K562 (cell line): Measurements from ENCODE around the gene THEM5. TPM values are rescaled to one million over a fixed set of nuclear protein-coding genes. Genes with fewer than 3 reads are reported as not detected.
A peak's percentile ranks its signal among the peaks of the same experiment; 100 is the strongest.

Source experiments
- ATAC-seq: fragments of 200-7000 bp; cut with Tn5 transposase; 3 replicates; pipeline ENCODE4 v1.9.1; 2020; ENCODE audit warnings: moderate library complexity
- Bru-seq: library from RNA; stranded (reverse); fragments of 400-500 nt; gene quantifications from one replicate; lab custom pipeline; 2021; lab: Mats Ljungman, UMichigan
- BruChase-seq, 2 experiments: library from RNA; stranded (reverse); fragments of 400-500 nt; gene quantifications; one replicate each; lab custom pipeline; 2021; lab: Mats Ljungman, UMichigan
- BruUV-seq: library from RNA; stranded (reverse); fragments of 400-500 nt; replicated peaks from 2 replicates; lab custom pipeline; 2021; lab: Mats Ljungman, UMichigan
- CTCF ChIA-PET: fragments of 300-600 bp; formaldehyde crosslinking; extraction: SDS; loops from one replicate; lab custom pipeline; 2021; ENCODE audit warnings: low intra/inter-chr PET ratio; lab: Yijun Ruan, JAX
- POLR2A ChIA-PET: fragments of 300-600, 350-650 bp; sonication (Branson Sonifier 250); formaldehyde crosslinking; extraction: SDS; loops from one replicate; lab custom pipeline; 2021; ENCODE audit warnings: antibody characterized with exemption, inconsistent platforms; lab: Yijun Ruan, JAX
- DNase-seq, 4 experiments: peaks; one replicate each; pipeline versions ENCODE4 v3.0.0 to v3.0.0-alpha.2; 2011 to 2018; ENCODE audit warnings: low spot score in 3 of 4, mixed read lengths in 3 of 4; ENCODE audit errors: extremely low read depth in 1 of 4
- FAIRE-seq: peaks from 2 replicates; lab custom pipeline; 2011; peaks lifted over from hg19 to GRCh38; lab: Jason Lieb, UNC
- H2AFZ ChIP-seq: 2 replicates; pipeline ENCODE4 v1.6.0; 2011; ENCODE audit warnings: low read depth, low read length, control low read depth, inconsistent platforms
- H3K27ac ChIP-seq: fragments of 200-600 bp; 3 replicates; pipeline ENCODE4 v1.8.0; 2011; ENCODE audit warnings: low read depth, mild to moderate bottlenecking, control low read depth, inconsistent platforms, low read length, moderate library complexity, mixed read lengths; ENCODE audit errors: extremely low read depth
- H3K27me3 ChIP-seq, 2 experiments: fragments of 300-600 bp in 1 of 2; 2 replicates in 1 of 2; 3 replicates in 1 of 2; pipeline versions ENCODE4 v1.6.0 to v1.8.0; 2011; ENCODE audit warnings: inconsistent platforms in 2 of 2, low read length in 2 of 2, mild to moderate bottlenecking in 1 of 2, mixed read lengths in 1 of 2, moderate library complexity in 1 of 2; ENCODE audit not compliant: control insufficient read depth in 2 of 2, insufficient read depth in 2 of 2
- H3K36me3 ChIP-seq: fragments of 300-600 bp; 3 replicates; pipeline ENCODE4 v1.8.0; 2011; ENCODE audit warnings: mild to moderate bottlenecking, low read length, inconsistent platforms; ENCODE audit not compliant: control insufficient read depth, insufficient read depth
- H3K4me1 ChIP-seq, 2 experiments: fragments of 200-600 bp in 1 of 2; replicated peaks in 1 of 2; 2 replicates in 1 of 2; 3 replicates in 1 of 2; pipeline versions ENCODE4 v1.5.1 to v1.8.0; 2011; ENCODE audit warnings: inconsistent platforms in 2 of 2, low read length in 2 of 2, mild to moderate bottlenecking in 1 of 2, mixed read lengths in 1 of 2, moderate library complexity in 1 of 2; ENCODE audit not compliant: control insufficient read depth in 2 of 2, insufficient read depth in 2 of 2
- H3K4me2 ChIP-seq: 2 replicates; pipeline ENCODE4 v1.6.1; 2011; ENCODE audit warnings: low read length, control low read depth, inconsistent platforms, mixed read lengths; ENCODE audit not compliant: insufficient read depth
- H3K4me3 ChIP-seq: fragments of 200-600 bp; sonication (generic), shearing (Covaris generic); 2 replicates; pipeline ENCODE4 v1.5.1; 2016; ENCODE audit warnings: control low read depth, inconsistent platforms
- H3K79me2 ChIP-seq: fragments of 200-600 bp; 3 replicates; pipeline ENCODE4 v1.8.0; 2011; ENCODE audit warnings: low read length, inconsistent platforms; ENCODE audit not compliant: control insufficient read depth, insufficient read depth
- H3K9ac ChIP-seq, 2 experiments: 2 replicates each; pipeline versions ENCODE4 v1.6.0 to v1.6.1; 2011; ENCODE audit warnings: low read depth in 2 of 2, low read length in 2 of 2, control low read depth in 1 of 2, inconsistent platforms in 1 of 2, mild to moderate bottlenecking in 1 of 2, mixed read lengths in 1 of 2; ENCODE audit not compliant: insufficient read depth in 1 of 2
- H3K9me1 ChIP-seq: one replicate; pipeline ENCODE4 v1.6.0; 2011; ENCODE audit warnings: inconsistent platforms, mild to moderate bottlenecking, low read length, moderate library complexity; ENCODE audit not compliant: control insufficient read depth, insufficient read depth
- H3K9me3 ChIP-seq: replicated peaks from 2 replicates; pipeline ENCODE4 v1.5.1; 2011; ENCODE audit warnings: low read depth, low read length, inconsistent platforms; ENCODE audit not compliant: control insufficient read depth, insufficient read depth
- H4K20me1 ChIP-seq: replicated peaks from 2 replicates; pipeline ENCODE4 v1.6.1; 2011; ENCODE audit warnings: low read length, inconsistent platforms, mixed read lengths; ENCODE audit not compliant: control insufficient read depth, insufficient read depth
- CTCF ChIP-seq, 3 experiments: IDR thresholded peaks in 2 of 3; conservative IDR thresholded peaks in 1 of 3; 2 replicates each; pipeline ENCODE4 v1.5.1; 2011 to 2012; ENCODE audit warnings: low read length in 3 of 3, mild to moderate bottlenecking in 3 of 3, control low read depth in 2 of 3, improper control_type of control experiment in 1 of 3, inconsistent platforms in 1 of 3, low read depth in 1 of 3, mixed read lengths in 1 of 3, moderate library complexity in 1 of 3; ENCODE audit not compliant: insufficient read depth in 2 of 3
- KAT8 ChIP-seq: fragments of 450-650 bp; IDR thresholded peaks from 2 replicates; pipeline ENCODE4 v1.6.1; 2016; ENCODE audit warnings: low read depth, mild to moderate bottlenecking
- RAD21 ChIP-seq, 2 experiments: fragments of 250-450 bp in 1 of 2; fragments of 450-650 bp in 1 of 2; sonication (Bioruptor Pico) in 1 of 2; formaldehyde crosslinking in 1 of 2; IDR thresholded peaks in 1 of 2; conservative IDR thresholded peaks in 1 of 2; 2 replicates each; pipeline versions ENCODE4 v1.4.0 to v1.8.0; 2020 to 2022; ENCODE audit warnings: mild to moderate bottlenecking in 2 of 2, moderate library complexity in 1 of 2
- WGBS: fragments of 100-300 bp; shearing (Covaris generic); methylation state at CpG from one replicate; pipeline ENCODE4 v1.1.6; 2016; ENCODE audit warnings: low coverage, mixed read lengths; ENCODE audit not compliant: insufficient coverage; ENCODE audit errors: missing lambda C conversion rate; 5-methylcytosine and 5-hydroxymethylcytosine counted together
- in situ Hi-C: fragments of 300-500 bp; cut with MboI; formaldehyde crosslinking; loops from 4 replicates; pipeline ENCODE4 v1.15.0; 2018; ENCODE audit warnings: inconsistent platforms, mixed read lengths
- intact Hi-C: fragments of 100-400 bp; cut with micrococcal nuclease; formaldehyde crosslinking; loops from 2 replicates; pipeline ENCODE4 v1.14.2; 2022
- long read RNA-seq, 3 experiments: library from polyadenylated mRNA in 2 of 3; library from RNA in 1 of 3; unstranded in 2 of 3; stranded (forward) in 1 of 3; transcript quantifications; one replicate each; pipeline ENCODE4 v2.0.0, GENCODE V29; 2019 to 2022
- polyA minus RNA-seq, 3 experiments: library from RNA; depleted of rRNA, polyadenylated mRNA; stranded (reverse); fragments of >200 nt; gene quantifications; 2 replicates each; pipeline ENCODE4 v1.2.3, GENCODE V29; 2011
- polyA plus RNA-seq, 8 experiments: library from polyadenylated mRNA; depleted of rRNA in 4 of 8; stranded (reverse) in 5 of 8; unstranded in 3 of 8; fragments of >200 nt; fragmentation: Nextera tagmentation in 2 of 8; fragmentation: Illumina TruSeq in 1 of 8; extraction: Ambion mirVana in 2 of 8; extraction: Trizol in 1 of 8; gene quantifications; 2 replicates each; pipeline versions ENCODE4 v1.2.1 to v1.2.3, GENCODE V29; 2011 to 2014; ENCODE audit warnings: inconsistent platforms in 1 of 8, missing spikeins in 1 of 8
- total RNA-seq, 7 experiments: library from RNA; depleted of rRNA in 6 of 7; stranded (reverse); fragments of >200 nt in 6 of 7; fragmentation: Illumina TruSeq in 2 of 7; extraction: Trizol in 2 of 7; gene quantifications; 2 replicates each; pipeline versions ENCODE4 v1.2.1 to v1.2.3, GENCODE V29; 2011 to 2021; ENCODE audit warnings: low replicate concordance in 1 of 7

The THEM5 gene
- not detected in 2 replicates for total RNA-seq (2011; cell fraction: chromatin; rRNA removed; ENCODE audit: low replicate concordance)
- total RNA-seq (2011; cell fraction: nucleolus; rRNA removed): not detected in 2 replicates
- not detected in 2 replicates for total RNA-seq (2011; cell fraction: nucleoplasm; rRNA removed)
- total RNA-seq (2014; rRNA removed) (not detected in 2 replicates), total RNA-seq (2014; rRNA removed; fragmentation: Illumina TruSeq; extraction: Trizol) (not detected in 2 replicates), total RNA-seq (2015; rRNA removed; fragmentation: Illumina TruSeq; extraction: Trizol) (not detected in 2 replicates), total RNA-seq (2021) (not detected in 2 replicates), polyA plus RNA-seq (2011; rRNA removed) (not detected in 2 replicates), polyA plus RNA-seq (2014; fragmentation: Illumina TruSeq; extraction: Trizol) (not detected in 2 replicates), polyA plus RNA-seq (2014; fragmentation: Nextera tagmentation; extraction: Ambion mirVana) (not detected), polyA plus RNA-seq (2014; rRNA removed) (not detected in 2 replicates), polyA minus RNA-seq (2011; rRNA and poly(A)+ RNA removed) (not detected in 2 replicates), Bru-seq, nascent RNA (not detected), BruChase-seq, experiment 1, labeled RNA remaining after a 2-hour chase (not detected), BruChase-seq, experiment 2, labeled RNA remaining after a 6-hour chase (not detected)
- polyA plus RNA-seq (2011; cell fraction: cytosol; rRNA removed): not detected in 2 replicates
- not detected in 2 replicates for polyA plus RNA-seq (2011; cell fraction: nucleus; rRNA removed)
- not detected in 2 replicates for polyA plus RNA-seq (2012)
- polyA minus RNA-seq (2011; cell fraction: cytosol; rRNA and poly(A)+ RNA removed): not detected in 2 replicates
- not detected in 2 replicates for polyA minus RNA-seq (2011; cell fraction: nucleus; rRNA and poly(A)+ RNA removed)
- long read RNA-seq, experiment 1: 0 reads
- long read RNA-seq, experiment 2: 0 reads
- long read RNA-seq, experiment 3: 0 reads

GRCh38 chr1:151853411-151853943 lies at the start of gene THEM5:
Gene THEM5, minus strand, starts transcription at chr1:151853712. Its CDS starts 147 bp downstream, at chr1:151853565.
- H3K4me3 ChIP-seq: no peak within 1 kb of the TSS
- intact Hi-C loops: no loop called here
- WGBS: 4% methylated on average over 5 of the region's 5 CpGs
- BruUV-seq: no TSS peak
- H3K27ac ChIP-seq: no peak within 1 kb of the TSS
- H3K79me2 ChIP-seq: no peaks in the 10 kb centered on the region
- H3K27me3 ChIP-seq: peaks cover 31 to 51% of the 10 kb centered on the region in 2 experiments
- 0 out of 2 replicates have a peak, but pooled peaks cover 3% of the 10 kb centered on the region for H4K20me1 ChIP-seq
- H3K9ac ChIP-seq: no peak within 1 kb of the TSS; a peak in 1 of 4 replicates
- H3K4me2 ChIP-seq: no peak within 1 kb of the TSS
- POLR2A ChIA-PET: interaction anchor here (0.6 to 0.9 kb wide), 2 partner anchors 27 to 192 kb away, joined by 3 read pairs; no protein-coding TSS in a partner anchor
- in situ Hi-C loops: no loop called here
- no peaks in the 10 kb centered on the region for H3K9me1 ChIP-seq
- no peaks in the 10 kb centered on the region for H3K9me3 ChIP-seq
- FAIRE-seq (no peak), DNase-seq (peak in 1 of 4 experiments; percentile 22)
- peaks cover 5 to 7% of the 10 kb centered on the region in 2 experiments; a peak in 2 of 5 replicates for H3K4me1 ChIP-seq
- CTCF ChIA-PET: no interaction called here
- H3K36me3 ChIP-seq: no peaks in the 10 kb centered on the region
- peak in 2 of 3 experiments; percentile 35 to 38; a peak in 3 of 6 replicates for TF ChIP-seq CTCF (IDR thresholded peaks at IDR 0.05 in 2 of 3, conservative IDR thresholded peaks at IDR 0.05 in 1 of 3; ENCODE audit: insufficient read depth in 2 of 3, low read depth in 1 of 3, low read length in 3 of 3)
- TF ChIP-seq RAD21 (CRISPR knock-in tag; conservative IDR thresholded peaks at IDR 0.05 in 1 of 2, IDR thresholded peaks at IDR 0.05 in 1 of 2): peak in 1 of 2 experiments; percentile 44; a peak in 2 of 4 replicates
- TF ChIP-seq KAT8: no peak
- TF ChIP-seq, all 486 proteins: peak for 2
- ATAC-seq: peak; percentile 68
- no peak within 1 kb of the TSS for H2AFZ ChIP-seq
